Vagina (tissue), 2 donors: Measurements from ENCODE around the gene SLK.

ENCODE experiments used
- POLR2AphosphoS5 ChIP-seq, 2 donors: sonication (generic); formaldehyde crosslinking; IDR thresholded peaks; one replicate each; pipeline ENCODE4 v1.9.0; 2017; ENCODE audit warnings: antibody characterized with exemption in 2 of 2, mild to moderate bottlenecking in 2 of 2, low read depth in 1 of 2; ENCODE audit not compliant: insufficient read depth in 1 of 2
- TF ChIP-seq, protein P1 (sequence below), 3 experiments: fragments of 450-650 bp in 2 of 3; fragments of 200-600 bp in 1 of 3; sonication (generic) in 1 of 3; IDR thresholded peaks; one replicate each; pipeline ENCODE4 v1.5.1; 2017 to 2019; ENCODE audit warnings: antibody characterized with exemption in 3 of 3, mild to moderate bottlenecking in 2 of 3, moderate library complexity in 2 of 3

DNA sequence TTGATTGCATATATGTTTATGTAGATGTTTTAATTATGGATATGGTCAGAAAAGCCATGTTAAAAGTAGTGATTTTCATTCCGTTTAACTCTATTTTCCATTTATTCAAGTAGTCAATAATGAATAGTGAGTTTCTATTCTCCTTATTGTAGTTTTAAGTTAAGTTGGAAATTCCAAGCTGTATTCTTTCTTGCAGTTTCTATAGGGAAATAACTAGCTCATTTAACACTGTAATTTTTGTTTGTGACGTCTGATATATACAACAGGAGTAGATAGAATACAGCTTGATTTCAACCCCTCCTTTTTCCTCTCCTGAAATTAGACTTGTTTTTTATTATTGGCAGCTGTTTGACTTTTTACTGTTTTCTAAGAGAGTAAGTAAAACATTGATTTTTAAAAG lies 47.2 kb downstream of the SLK start:
- TF ChIP-seq, protein P1, sequence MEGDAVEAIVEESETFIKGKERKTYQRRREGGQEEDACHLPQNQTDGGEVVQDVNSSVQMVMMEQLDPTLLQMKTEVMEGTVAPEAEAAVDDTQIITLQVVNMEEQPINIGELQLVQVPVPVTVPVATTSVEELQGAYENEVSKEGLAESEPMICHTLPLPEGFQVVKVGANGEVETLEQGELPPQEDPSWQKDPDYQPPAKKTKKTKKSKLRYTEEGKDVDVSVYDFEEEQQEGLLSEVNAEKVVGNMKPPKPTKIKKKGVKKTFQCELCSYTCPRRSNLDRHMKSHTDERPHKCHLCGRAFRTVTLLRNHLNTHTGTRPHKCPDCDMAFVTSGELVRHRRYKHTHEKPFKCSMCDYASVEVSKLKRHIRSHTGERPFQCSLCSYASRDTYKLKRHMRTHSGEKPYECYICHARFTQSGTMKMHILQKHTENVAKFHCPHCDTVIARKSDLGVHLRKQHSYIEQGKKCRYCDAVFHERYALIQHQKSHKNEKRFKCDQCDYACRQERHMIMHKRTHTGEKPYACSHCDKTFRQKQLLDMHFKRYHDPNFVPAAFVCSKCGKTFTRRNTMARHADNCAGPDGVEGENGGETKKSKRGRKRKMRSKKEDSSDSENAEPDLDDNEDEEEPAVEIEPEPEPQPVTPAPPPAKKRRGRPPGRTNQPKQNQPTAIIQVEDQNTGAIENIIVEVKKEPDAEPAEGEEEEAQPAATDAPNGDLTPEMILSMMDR (IDR thresholded peaks at IDR 0.05): no peak
- TF ChIP-seq POLR2AphosphoS5 (IDR thresholded peaks at IDR 0.05; ENCODE audit: insufficient read depth in 1 of 2, low read depth in 1 of 2): no peak
